Neural progenitor cell (in vitro differentiated cells): Measurements from ENCODE around the gene WBP1L. TPM values are rescaled to one million over a fixed set of nuclear protein-coding genes. Genes with fewer than 3 reads are reported as not detected.

Experiments used
- DNase-seq: peaks from one replicate; pipeline ENCODE4 v3.0.0-alpha.2; 2016; ENCODE audit warnings: low spot score
- H2AFZ ChIP-seq: fragments of 200-600 bp; sonication (generic); replicated peaks from 2 replicates; pipeline ENCODE4 v1.6.1; 2016; ENCODE audit warnings: antibody characterized with exemption
- H3F3A ChIP-seq: fragments of 200-600 bp; sonication (generic); 2 replicates; pipeline ENCODE4 v1.6.1; 2016; ENCODE audit warnings: antibody characterized with exemption, low read depth
- H3K27ac ChIP-seq: fragments of 200-600 bp; sonication (generic); 2 replicates; pipeline ENCODE4 v1.5.1; 2016; ENCODE audit warnings: mild to moderate bottlenecking
- H3K27me3 ChIP-seq: fragments of 200-600 bp; sonication (generic); 2 replicates; pipeline ENCODE4 v1.6.1; 2016; ENCODE audit warnings: mild to moderate bottlenecking, moderate library complexity
- H3K36me3 ChIP-seq: fragments of 200-600 bp; sonication (generic); 2 replicates; pipeline ENCODE4 v1.5.1; 2016
- H3K4me1 ChIP-seq: fragments of 200-600 bp; sonication (generic); 2 replicates; pipeline ENCODE4 v1.6.1; 2016; ENCODE audit warnings: mixed run types
- H3K4me2 ChIP-seq: fragments of 200-600 bp; sonication (generic); 2 replicates; pipeline ENCODE4 v1.6.1; 2016
- H3K4me3 ChIP-seq: fragments of 200-600 bp; sonication (generic); 2 replicates; pipeline ENCODE4 v1.5.1; 2016
- H3K79me2 ChIP-seq: fragments of 200-600 bp; sonication (generic); 2 replicates; pipeline ENCODE4 v1.6.1; 2016; ENCODE audit warnings: low read depth
- H3K9ac ChIP-seq: fragments of 200-600 bp; sonication (generic); 2 replicates; pipeline ENCODE4 v1.6.1; 2016
- H3K9me3 ChIP-seq: fragments of 200-600 bp; sonication (generic); 2 replicates; pipeline ENCODE4 v1.5.1; 2016; ENCODE audit warnings: low read depth
- H4K20me1 ChIP-seq: fragments of 200-600 bp; sonication (generic); 2 replicates; pipeline ENCODE4 v1.6.1; 2016; ENCODE audit warnings: low read depth
- H3K27ac Mint-ChIP-seq: 3 replicates; pipeline ENCODE4 v1.8.0; 2021; ENCODE audit warnings: mixed read lengths
- H3K27me3 Mint-ChIP-seq: 2 replicates; pipeline ENCODE4 v1.8.0; 2022; ENCODE audit warnings: low read depth, mild to moderate bottlenecking, inconsistent platforms, moderate library complexity, mixed read lengths; ENCODE audit not compliant: insufficient read depth
- H3K36me3 Mint-ChIP-seq: 3 replicates; pipeline ENCODE4 v1.8.0; 2021; ENCODE audit warnings: mixed read lengths
- H3K4me1 Mint-ChIP-seq: 3 replicates; pipeline ENCODE4 v1.8.0; 2021; ENCODE audit warnings: mixed read lengths
- H3K4me3 Mint-ChIP-seq: 3 replicates; pipeline ENCODE4 v1.8.0; 2021; ENCODE audit warnings: mild to moderate bottlenecking, moderate library complexity, mixed read lengths
- H3K9me3 Mint-ChIP-seq: 3 replicates; pipeline ENCODE4 v1.8.0; 2020; ENCODE audit warnings: mixed read lengths
- CTCF ChIP-seq: fragments of 200-600 bp; sonication (generic); IDR thresholded peaks from 2 replicates; pipeline ENCODE4 v1.5.1; 2017; ENCODE audit warnings: antibody characterized with exemption, mild to moderate bottlenecking
- EZH2 ChIP-seq: fragments of 200-600 bp; sonication (generic); IDR thresholded peaks from 2 replicates; pipeline ENCODE4 v1.6.1; 2017; ENCODE audit warnings: antibody characterized with exemption, mild to moderate bottlenecking, moderate library complexity
- EZH2phosphoT487 ChIP-seq: fragments of 200-600 bp; sonication (generic); IDR thresholded peaks from 2 replicates; pipeline ENCODE4 v1.6.1; 2017; ENCODE audit warnings: antibody characterized with exemption
- total RNA-seq: library from RNA; depleted of rRNA; stranded (reverse); fragments of >200 nt; gene quantifications from 2 replicates; pipeline ENCODE4 v1.2.3, GENCODE V29; 2015; ENCODE audit warnings: low replicate concordance

WBP1L gene
- total RNA-seq, 1 donor from 2014 or later = 21.1 TPM

GRCh38 chr10:102770108-102770482 is 26.3 kb downstream of the WBP1L start:
- Histone ChIP-seq H2AFZ (no peak overlapping the region), H3K27me3 (no peaks in the 10 kb centered on the region), H3K4me3 (no peak overlapping the region), H3K27ac (no peak overlapping the region), H3K9me3 (no peaks in the 10 kb centered on the region), H3K9ac (no peak overlapping the region), H3K4me2 (no peak overlapping the region), H3K4me1 (peaks cover 14% of the 10 kb centered on the region), H3K79me2 (no peaks in the 10 kb centered on the region), H4K20me1 (peaks cover under 1% of the 10 kb centered on the region), H3F3A (peaks cover 7% of the 10 kb centered on the region), H3K36me3 (no peaks in the 10 kb centered on the region)
- peaks cover 39% of the 10 kb centered on the region for H3K4me1 Mint-ChIP-seq
- H3K27ac Mint-ChIP-seq = no peak overlapping the region
- TF ChIP-seq EZH2phosphoT487 (no peak), CTCF (no peak), EZH2 (no peak)
- H3K9me3 Mint-ChIP-seq = no peaks in the 10 kb centered on the region
- no peak for DNase-seq
- H3K27me3 Mint-ChIP-seq = peaks cover 3% of the 10 kb centered on the region
- no peak overlapping the region for H3K4me3 Mint-ChIP-seq
- peaks cover 6% of the 10 kb centered on the region for H3K36me3 Mint-ChIP-seq

GRCh38 chr10:102770792-102771191 is 27.0 kb downstream of the WBP1L start:
- no peaks in the 10 kb centered on the region for H3K27me3 ChIP-seq
- no peak overlapping the region for H3K4me3 ChIP-seq
- peaks cover 3% of the 10 kb centered on the region for H3K27me3 Mint-ChIP-seq
- H3K4me3 Mint-ChIP-seq = no peak overlapping the region
- H3K9me3 ChIP-seq = no peaks in the 10 kb centered on the region
- no peak overlapping the region for H3K27ac ChIP-seq
- H3K9me3 Mint-ChIP-seq = no peaks in the 10 kb centered on the region
- TF ChIP-seq CTCF (no peak), EZH2phosphoT487 (no peak), EZH2 (no peak)
- no peak overlapping the region for H2AFZ ChIP-seq
- H3K4me1 ChIP-seq = peaks cover 21% of the 10 kb centered on the region
- DNase-seq = no peak
- no peak overlapping the region for H3K9ac ChIP-seq
- peaks cover 2% of the 10 kb centered on the region for H3K36me3 Mint-ChIP-seq
- H3K36me3 ChIP-seq = no peaks in the 10 kb centered on the region
- H3K4me2 ChIP-seq = no peak overlapping the region
- no peaks in the 10 kb centered on the region for H3K79me2 ChIP-seq
- no peak overlapping the region for H3K27ac Mint-ChIP-seq
- H3F3A ChIP-seq = peaks cover 12% of the 10 kb centered on the region
- H4K20me1 ChIP-seq = peaks cover 6% of the 10 kb centered on the region
- peaks cover 46% of the 10 kb centered on the region for H3K4me1 Mint-ChIP-seq

- Histone ChIP-seq H4K20me1 (peaks cover 25% of the 10 kb centered on the region), H3K4me1 (peaks cover 47% of the 10 kb centered on the region), H3K27ac (no peak overlapping the region), H3F3A (peaks cover 37% of the 10 kb centered on the region), H2AFZ (no peak overlapping the region), H3K4me2 (no peak overlapping the region), H3K79me2 (no peaks in the 10 kb centered on the region), H3K27me3 (no peaks in the 10 kb centered on the region), H3K4me3 (no peak overlapping the region), H3K36me3 (no peaks in the 10 kb centered on the region), H3K9me3 (no peaks in the 10 kb centered on the region), H3K9ac (no peak overlapping the region)
- TF ChIP-seq CTCF (no peak), EZH2phosphoT487 (no peak), EZH2 (no peak)
- Mint-ChIP-seq H3K9me3 (no peaks in the 10 kb centered on the region), H3K27me3 (peaks cover 7% of the 10 kb centered on the region), H3K36me3 (no peaks in the 10 kb centered on the region), H3K4me1 (peaks cover 68% of the 10 kb centered on the region), H3K4me3 (no peak overlapping the region), H3K27ac (peak overlapping the region; percentile 37)
- no peak for DNase-seq
Observed at GRCh38 chr10:102773320-102773719, 29.6 kb downstream of the WBP1L start.
